IMR-90 (cell line): ENCODE measurements around the gene ARGLU1. TPM values are rescaled to one million over a fixed set of nuclear protein-coding genes. Genes with fewer than 3 reads are reported as not detected.

ENCODE experiments used
- ATAC-seq: fragments of 200-7000 bp; cut with Tn5 transposase; 2 replicates; pipeline ENCODE4 v1.9.1; 2020; ENCODE audit warnings: low read depth, mild to moderate bottlenecking, moderate library complexity
- BruUV-seq: library from RNA; stranded (reverse); fragments of 400-500 nt; replicated peaks from 2 replicates; lab custom pipeline; 2021; lab: Mats Ljungman, UMichigan
- CTCF ChIA-PET: fragments of 300-600 bp; formaldehyde crosslinking; extraction: SDS; loops from one replicate; lab custom pipeline; 2021; ENCODE audit warnings: antibody characterized with exemption; lab: Yijun Ruan, JAX
- POLR2A ChIA-PET: fragments of 300-600 bp; sonication (Branson Sonifier 250); formaldehyde crosslinking; loops from one replicate; lab custom pipeline; 2022; ENCODE audit warnings: antibody characterized with exemption; ENCODE audit not compliant: unreplicated experiment; lab: Charles Lee
- DNase-seq: peaks from one replicate; pipeline ENCODE4 v3.0.0; 2013
- H2AFZ ChIP-seq: replicated peaks from 2 replicates; pipeline ENCODE3; 2013; ENCODE audit warnings: low read length, mild to moderate bottlenecking; ENCODE audit not compliant: poor library complexity
- H2AK5ac ChIP-seq: 2 replicates; pipeline ENCODE4 v1.6.1; 2013; ENCODE audit warnings: low read depth, low read length, inconsistent platforms
- H2AK9ac ChIP-seq: replicated peaks from 2 replicates; pipeline ENCODE3; 2013; ENCODE audit warnings: mild to moderate bottlenecking, low read depth, low read length, moderate library complexity; ENCODE audit not compliant: poor library complexity
- H2BK120ac ChIP-seq: 2 replicates; pipeline ENCODE4 v1.6.1; 2013; ENCODE audit warnings: low read depth, low read length, inconsistent platforms
- H2BK15ac ChIP-seq: 3 replicates; pipeline ENCODE4 v1.6.1; 2013; ENCODE audit warnings: low read depth, low read length, inconsistent platforms
- H2BK20ac ChIP-seq: 2 replicates; pipeline ENCODE4 v1.6.1; 2013; ENCODE audit warnings: low read depth, mild to moderate bottlenecking, inconsistent platforms, low read length, moderate library complexity
- H2BK5ac ChIP-seq: 2 replicates; pipeline ENCODE4 v1.6.1; 2013; ENCODE audit warnings: mild to moderate bottlenecking, low read depth, low read length, inconsistent platforms; ENCODE audit not compliant: poor library complexity, severe bottlenecking
- H3K14ac ChIP-seq: replicated peaks from 2 replicates; pipeline ENCODE4 v1.6.1; 2013; ENCODE audit warnings: low read depth, low read length, inconsistent platforms
- H3K18ac ChIP-seq: 2 replicates; pipeline ENCODE4 v1.6.1; 2013; ENCODE audit warnings: low read depth, low read length, control low read depth
- H3K23ac ChIP-seq: 2 replicates; pipeline ENCODE4 v1.6.1; 2013; ENCODE audit warnings: low read depth, low read length, inconsistent platforms
- H3K27ac ChIP-seq: 2 replicates; pipeline ENCODE4 v1.5.1; 2013; ENCODE audit warnings: mild to moderate bottlenecking, control low read depth, low read length; ENCODE audit not compliant: insufficient read depth
- H3K27me3 ChIP-seq: 2 replicates; pipeline ENCODE4 v1.6.1; 2013; ENCODE audit warnings: low read length; ENCODE audit not compliant: control insufficient read depth, insufficient read depth
- H3K36me3 ChIP-seq: 2 replicates; pipeline ENCODE4 v1.6.1; 2013; ENCODE audit warnings: low read length, mixed read lengths; ENCODE audit not compliant: control insufficient read depth, insufficient read depth
- H3K4ac ChIP-seq: 2 replicates; pipeline ENCODE4 v1.6.1; 2013; ENCODE audit warnings: low read depth, low read length, inconsistent platforms
- H3K4me1 ChIP-seq: 2 replicates; pipeline ENCODE4 v1.6.1; 2013; ENCODE audit warnings: low read length, mixed read lengths; ENCODE audit not compliant: control insufficient read depth, insufficient read depth
- H3K4me2 ChIP-seq: 2 replicates; pipeline ENCODE4 v1.6.1; 2013; ENCODE audit warnings: low read depth, mild to moderate bottlenecking, control low read depth, low read length, moderate library complexity
- H3K4me3 ChIP-seq: 2 replicates; pipeline ENCODE4 v1.5.1; 2013; ENCODE audit warnings: low read depth, mild to moderate bottlenecking, control low read depth, low read length, moderate library complexity; ENCODE audit not compliant: insufficient read depth
- H3K56ac ChIP-seq: 2 replicates; pipeline ENCODE4 v1.6.1; 2013; ENCODE audit warnings: low read length, inconsistent platforms; ENCODE audit not compliant: insufficient read depth; ENCODE audit errors: extremely low read depth
- H3K79me1 ChIP-seq, 2 experiments: 2 replicates each; pipeline ENCODE4 v1.6.1; 2013; ENCODE audit warnings: low read length in 2 of 2, inconsistent platforms in 1 of 2, low read depth in 1 of 2
- H3K9ac ChIP-seq: 2 replicates; pipeline ENCODE4 v1.6.1; 2013; ENCODE audit warnings: low read depth, low read length, control low read depth
- H3K9me1 ChIP-seq: 2 replicates; pipeline ENCODE4 v1.6.1; 2013; ENCODE audit warnings: low read length, inconsistent platforms; ENCODE audit not compliant: insufficient read depth
- H3K9me3 ChIP-seq: 2 replicates; pipeline ENCODE4 v1.6.1; 2013; ENCODE audit warnings: low read length; ENCODE audit not compliant: control insufficient read depth, insufficient read depth
- H4K20me1 ChIP-seq: 2 replicates; pipeline ENCODE4 v1.6.1; 2013; ENCODE audit warnings: low read length, inconsistent platforms; ENCODE audit not compliant: insufficient read depth
- H4K5ac ChIP-seq: 2 replicates; pipeline ENCODE4 v1.6.1; 2013; ENCODE audit warnings: mild to moderate bottlenecking, low read depth, low read length, control low read depth
- H4K8ac ChIP-seq, 2 experiments: 2 replicates each; pipeline ENCODE4 v1.6.1; 2013; ENCODE audit warnings: low read depth in 2 of 2, low read length in 2 of 2, control low read depth in 1 of 2, inconsistent platforms in 1 of 2
- H4K91ac ChIP-seq: 2 replicates; pipeline ENCODE4 v1.6.1; 2013; ENCODE audit warnings: low read depth, low read length, inconsistent platforms; ENCODE audit not compliant: insufficient read depth
- BHLHE40 ChIP-seq: fragments of 150-350 bp; IDR thresholded peaks from 2 replicates; pipeline ENCODE4 v1.6.1; 2016; ENCODE audit warnings: mild to moderate bottlenecking, low read depth, low read length
- SMC3 ChIP-seq: fragments of 150-350 bp; IDR thresholded peaks from 2 replicates; pipeline ENCODE4 v1.6.1; 2016; ENCODE audit warnings: low read depth, mild to moderate bottlenecking, antibody characterized with exemption, low read length, moderate library complexity
- WGBS, 2 experiments: methylation state at CpG; one replicate each; pipeline versions ENCODE4 v1.1.5 to v1.1.7; 2013; ENCODE audit warnings: missing lambda C conversion rate in 2 of 2; ENCODE audit not compliant: insufficient read length in 1 of 2; ENCODE audit errors: extremely low coverage in 2 of 2; 5-methylcytosine and 5-hydroxymethylcytosine counted together
- dilution Hi-C: fragments of 300-500 bp; cut with HindIII; formaldehyde crosslinking; loops from one replicate; pipeline ENCODE4 v1.14.3; 2018; ENCODE audit warnings: low sequenced_read_pairs; ENCODE audit not compliant: unreplicated experiment
- in situ Hi-C: fragments of 300-500 bp; cut with MboI; formaldehyde crosslinking; loops from 3 replicates; pipeline ENCODE4 v1.14.3; 2019; ENCODE audit warnings: low sequenced_read_pairs, inconsistent platforms, mixed read lengths
- intact Hi-C: fragments of 100-400 bp; cut with micrococcal nuclease; formaldehyde crosslinking; loops from 2 replicates; pipeline ENCODE4 v1.10.0; 2022
- polyA plus RNA-seq, 3 experiments: library from polyadenylated mRNA; depleted of rRNA; stranded (reverse); fragments of >200 nt; gene quantifications; 2 replicates each; pipeline ENCODE4 v1.2.3, GENCODE V29; 2012; ENCODE audit warnings: low replicate concordance in 1 of 3
- total RNA-seq: library from RNA; depleted of rRNA; stranded (reverse); fragments of >200 nt; gene quantifications from 2 replicates; pipeline ENCODE4 v1.2.3, GENCODE V29; 2012

Gene ARGLU1
- total and polyA plus RNA-seq, 2 of the 4 experiments (the other 2 are of a cell fraction), result 11.1 to 51.4 TPM

GRCh38 chr13:106499113-106499512 is 68.8 kb downstream of the ARGLU1 start:
- peaks cover 5 to 17% of the 10 kb centered on the region in 2 experiments for H3K79me1 ChIP-seq
- H4K91ac ChIP-seq, result no peak overlapping the region
- no peak overlapping the region for H3K14ac ChIP-seq
- H3K56ac ChIP-seq, result no peak overlapping the region
- in situ Hi-C loops, result no loop called here
- H4K8ac ChIP-seq, result no peak overlapping the region
- H3K4me1 ChIP-seq, result no peaks in the 10 kb centered on the region
- no peaks in the 10 kb centered on the region for H3K9me3 ChIP-seq
- H3K27ac ChIP-seq, result no peak overlapping the region
- H3K9ac ChIP-seq, result no peak overlapping the region
- no peaks in the 10 kb centered on the region for H3K27me3 ChIP-seq
- H3K4ac ChIP-seq, result no peak overlapping the region
- H3K18ac ChIP-seq, result no peak overlapping the region
- H2AK9ac ChIP-seq, result no peak overlapping the region
- H3K36me3 ChIP-seq, result no peaks in the 10 kb centered on the region
- no TSS peak for BruUV-seq
- no peak overlapping the region for H3K4me2 ChIP-seq
- H3K23ac ChIP-seq, result no peak overlapping the region
- no peak overlapping the region for H3K4me3 ChIP-seq
- H4K20me1 ChIP-seq, result no peaks in the 10 kb centered on the region
- dilution Hi-C loops, result no loop called here
- ATAC-seq (no peak), DNase-seq (no peak)
- no peak overlapping the region for H2BK20ac ChIP-seq
- no peaks in the 10 kb centered on the region for H3K9me1 ChIP-seq
- H2AK5ac ChIP-seq, result no peak overlapping the region
- TF ChIP-seq SMC3, result no peak
- TF ChIP-seq BHLHE40, result no peak
- ChIA-PET CTCF (interaction anchor here (1.5 kb wide), 1 partner anchor 9 kb away, joined by 3 read pairs; no protein-coding TSS in a partner anchor), POLR2A (no interaction called here)
- WGBS, 2 experiments, result no CpG with 5 or more reads among the region's 2 CpGs
- H2AFZ ChIP-seq, result no peak overlapping the region
- no peak overlapping the region for H4K5ac ChIP-seq
- H2BK120ac ChIP-seq, result no peak overlapping the region
- H2BK15ac ChIP-seq, result no peak overlapping the region
- intact Hi-C loops, result no loop called here
- no peak overlapping the region for H2BK5ac ChIP-seq
